NCI-H2171 treated with DMSO at 0.1 percent for 48 hours (cell line): ENCODE measurements around the gene ZFP36L1.
"Not testable (repeated sequence)": the region's sequence is repeated elsewhere in the genome, so short reads cannot be mapped to it uniquely, and the experiment has no call there.

Experiments
- DNase-seq: peaks from one replicate; lab custom pipeline; 2025; lab: John Stamatoyannopoulos, UW

The ZFP36L1 gene

DNA sequence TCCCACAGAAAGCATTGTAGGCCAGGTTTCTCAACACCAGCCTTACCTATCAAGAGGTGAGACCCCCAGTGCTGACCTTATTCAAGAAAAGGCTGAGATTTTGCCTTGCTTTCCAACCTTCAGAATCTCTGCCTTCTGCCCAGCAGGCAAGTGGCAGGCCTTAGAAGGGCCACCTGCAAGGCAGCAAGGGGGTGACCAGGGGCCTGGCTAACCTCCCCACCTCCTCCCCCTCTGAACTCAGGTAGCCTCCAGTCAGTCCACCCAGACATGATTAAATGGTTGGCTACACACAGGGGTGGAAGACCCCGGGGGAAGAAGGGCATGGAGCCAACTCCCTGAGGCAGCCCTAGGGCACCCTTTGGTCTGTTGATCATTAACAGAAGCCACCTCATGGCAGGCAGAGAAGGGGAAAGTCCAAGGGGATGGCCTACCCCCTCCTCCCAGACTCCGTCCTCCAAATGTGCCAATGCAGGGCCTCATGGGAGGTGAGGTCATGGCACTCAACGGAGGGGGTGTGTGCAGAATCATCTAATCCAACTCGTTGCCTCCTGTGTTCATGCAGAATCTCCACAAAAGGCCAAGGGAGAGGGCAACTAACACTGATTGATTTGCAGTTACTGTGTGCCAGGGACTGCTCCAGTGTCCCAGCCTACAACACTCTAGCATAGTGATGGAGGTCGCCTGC is 8.5 kb downstream of the ZFP36L1 start:
- DNase-seq: no peak

DNA sequence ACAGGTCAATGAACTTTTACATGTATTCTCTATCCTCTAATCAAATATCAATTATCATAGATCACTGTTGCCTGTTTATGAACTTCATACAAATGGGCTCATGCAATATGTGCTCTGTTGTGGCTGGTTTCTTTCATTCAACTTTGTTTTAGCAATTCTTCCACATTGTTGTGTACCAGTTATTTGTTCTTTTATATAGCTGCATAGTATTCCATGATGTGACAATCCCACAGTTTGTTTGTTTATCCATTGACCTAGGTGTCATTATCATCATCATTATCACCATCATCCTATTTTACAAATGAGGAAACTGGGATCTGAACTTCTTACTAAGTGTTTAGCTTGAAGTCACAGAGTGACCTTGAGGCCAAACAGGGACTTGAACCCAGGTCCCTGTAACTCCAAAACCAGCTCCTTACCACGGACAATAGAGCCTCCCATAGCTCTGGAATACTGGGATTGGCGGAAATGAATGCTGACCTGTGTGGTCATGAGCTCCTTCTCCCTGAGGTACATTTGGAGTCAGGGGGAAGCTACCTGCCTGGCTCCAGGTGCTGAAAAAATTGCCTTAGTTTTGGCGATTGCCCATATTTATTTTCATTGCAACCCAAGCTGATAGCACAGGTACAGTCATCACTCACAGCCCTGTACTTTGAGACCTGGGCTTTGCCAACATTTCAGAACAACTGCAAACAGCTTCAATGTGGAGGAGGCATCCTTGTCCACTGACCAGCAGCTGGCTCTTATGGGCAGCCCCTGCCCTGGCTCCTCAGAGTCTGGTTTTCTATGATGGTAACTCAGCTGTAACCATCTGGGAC is 9.2 kb downstream of the ZFP36L1 start:
- no peak for DNase-seq

DNA sequence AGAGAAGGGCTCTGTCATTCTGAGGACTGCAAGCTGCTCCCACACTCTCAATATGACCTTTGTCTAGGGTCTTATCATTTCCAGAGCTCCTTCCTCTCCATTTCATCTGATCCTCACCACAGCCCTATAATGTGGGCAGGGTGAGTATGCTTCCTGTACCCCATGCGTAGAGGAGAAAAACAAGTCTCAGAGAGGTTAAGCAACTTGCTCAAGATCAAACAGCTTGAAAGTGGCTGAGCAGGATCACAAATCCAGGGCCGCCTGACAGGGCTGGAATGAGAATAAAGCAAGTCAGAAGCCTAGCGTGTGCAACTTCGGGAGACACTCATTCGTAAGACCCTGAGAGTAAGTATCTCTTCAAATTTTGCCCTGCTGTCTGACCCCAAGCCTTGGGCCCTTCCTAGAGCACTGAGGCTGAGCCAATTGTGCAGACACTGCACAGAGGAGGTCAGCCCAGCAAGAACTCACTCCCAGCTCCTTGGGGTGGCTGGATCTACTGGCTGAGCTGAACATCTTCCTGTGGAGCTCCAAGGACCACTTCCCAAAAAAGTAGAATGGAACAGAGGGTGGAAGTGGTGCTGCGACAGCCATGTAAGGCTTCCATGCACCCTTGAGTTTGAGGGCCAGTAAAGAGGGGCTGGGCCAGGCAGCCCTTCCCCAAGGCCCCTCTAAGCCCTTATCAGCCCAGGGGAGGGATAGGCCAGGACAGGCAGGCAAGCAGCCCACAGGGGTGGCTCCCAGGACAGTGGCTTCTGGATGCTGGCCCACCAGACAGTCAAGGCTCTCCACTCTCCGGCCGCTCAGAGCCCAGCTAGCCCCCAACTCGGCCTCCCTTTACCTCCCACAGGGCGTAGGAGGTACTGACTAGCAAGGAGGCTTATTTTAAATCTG is 10.5 kb downstream of the ZFP36L1 start:
- no peak for DNase-seq

DNA sequence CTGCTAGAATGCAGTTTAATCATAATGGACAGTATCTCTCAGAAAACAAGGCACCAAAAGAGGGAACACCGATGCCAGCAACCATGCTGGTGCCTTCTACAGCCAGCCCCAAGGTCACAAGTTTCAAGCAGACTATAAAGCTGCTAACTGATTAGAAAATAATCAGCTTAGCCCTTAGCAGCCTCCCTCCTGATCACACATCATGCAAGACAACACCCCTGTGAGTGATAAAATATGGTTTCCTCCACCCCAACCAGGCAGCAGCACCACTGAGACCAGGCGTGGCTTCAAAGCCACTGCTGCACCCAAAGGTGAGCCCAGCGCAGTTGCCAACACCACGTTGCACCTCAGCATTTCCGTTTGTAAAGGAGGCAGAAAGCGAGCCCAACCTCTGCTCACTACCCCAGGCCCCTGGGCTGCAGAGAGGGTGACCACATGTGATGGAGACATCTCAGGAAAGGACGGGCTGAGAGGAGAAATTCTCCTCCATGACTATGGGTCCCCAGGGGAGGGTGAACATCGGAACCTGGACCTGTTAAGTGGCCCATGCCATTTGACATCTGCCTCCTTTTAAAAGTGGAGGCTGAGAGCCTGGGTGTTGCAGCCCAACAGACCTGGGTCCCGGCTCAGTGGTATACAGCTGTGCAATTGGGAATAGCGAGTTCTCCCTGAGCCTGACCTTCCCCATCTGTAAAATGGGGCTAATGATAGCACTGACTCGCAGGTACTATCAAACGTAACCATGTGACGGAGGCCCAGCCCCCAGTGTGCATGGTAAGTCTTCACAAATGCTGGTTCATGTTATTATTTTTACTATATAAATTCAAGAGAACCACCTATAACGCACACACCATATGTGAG is 11.5 kb downstream of the ZFP36L1 start:
- no peak for DNase-seq

DNA sequence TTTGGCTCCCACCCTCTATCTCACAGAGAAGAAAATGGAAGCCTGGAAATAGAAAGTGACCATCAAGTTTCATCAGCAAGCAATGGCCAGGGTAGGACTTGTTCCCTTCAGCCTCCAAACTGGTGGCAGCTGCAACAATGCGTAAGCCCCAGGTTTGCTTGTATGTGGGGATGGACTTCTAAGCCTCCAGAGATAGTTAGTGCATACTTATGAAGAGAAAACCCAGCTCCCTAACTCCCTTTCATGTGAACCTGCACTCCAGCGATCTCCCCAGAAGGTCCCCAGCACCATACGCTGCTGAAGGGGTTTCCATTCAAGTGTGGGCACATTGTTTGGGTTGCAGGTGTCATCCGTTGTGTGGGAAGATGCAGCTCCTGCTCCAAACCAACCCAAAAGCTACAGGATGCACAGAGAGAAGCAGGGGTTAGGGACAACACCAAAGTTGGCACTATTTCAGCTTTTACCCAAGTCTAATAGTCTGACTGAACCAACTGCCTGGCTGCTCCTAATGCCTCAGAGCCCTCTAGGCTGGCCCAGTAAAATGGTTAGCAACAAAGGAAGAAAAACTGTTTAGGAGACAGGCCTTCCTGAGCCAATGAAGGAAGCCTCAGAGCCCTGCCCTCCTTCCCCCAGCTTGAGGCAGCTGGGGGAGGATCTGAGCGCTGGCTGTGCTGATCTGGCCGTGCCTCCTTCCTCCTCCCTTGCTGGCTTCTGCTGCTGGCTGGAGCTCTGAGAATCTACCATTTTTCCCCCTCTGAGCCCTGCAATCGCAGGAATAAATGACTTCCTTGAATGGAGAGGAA is 12.3 kb downstream of the ZFP36L1 start:
- no peak for DNase-seq

DNA sequence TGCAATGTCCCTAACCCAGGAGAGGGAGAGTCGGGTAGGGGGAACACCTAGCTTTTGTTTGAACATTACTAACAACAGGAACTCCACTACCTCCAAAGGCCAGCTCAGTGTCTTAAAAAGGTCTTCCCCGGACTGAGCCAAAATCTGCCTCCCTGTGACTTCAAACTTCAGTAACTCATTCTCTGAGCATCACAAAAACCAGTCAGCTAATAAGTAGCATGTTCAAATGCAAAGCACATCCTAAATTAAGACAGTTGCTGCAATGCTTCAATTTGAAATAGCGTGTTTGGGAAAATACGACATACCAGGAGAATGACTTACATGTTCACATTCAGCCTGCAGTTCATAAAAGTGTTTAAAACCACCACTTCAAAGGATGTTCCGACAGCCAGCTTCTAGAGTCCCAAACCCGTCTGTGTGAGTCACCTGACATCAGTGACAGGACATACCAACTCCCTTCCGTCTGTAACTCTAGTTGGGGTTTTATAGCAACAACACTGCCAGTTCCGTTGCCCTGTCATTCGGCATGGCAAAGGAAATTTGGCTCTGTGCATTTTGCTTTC is 13.0 kb downstream of the ZFP36L1 start:
- DNase-seq: no peak

DNA sequence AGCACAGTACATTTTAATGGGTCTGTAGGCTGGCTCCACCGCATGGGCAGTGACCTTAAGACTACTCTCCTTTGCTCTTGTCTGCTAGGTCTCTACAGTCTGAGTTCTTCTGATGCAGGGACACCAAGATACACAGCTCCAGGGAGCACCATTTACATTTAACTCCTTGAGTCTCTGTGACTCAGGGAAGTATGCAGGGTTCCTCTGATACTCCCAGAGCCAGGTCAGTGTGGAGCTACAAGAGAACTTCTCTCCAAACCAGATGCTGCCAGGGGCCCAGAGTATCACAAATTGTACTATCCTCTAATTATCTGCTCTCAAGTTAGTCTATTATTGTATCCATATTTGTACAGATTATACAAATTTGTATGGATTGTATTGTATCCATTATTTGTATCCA is 15.2 kb downstream of the ZFP36L1 start:
- DNase-seq: no peak

DNA sequence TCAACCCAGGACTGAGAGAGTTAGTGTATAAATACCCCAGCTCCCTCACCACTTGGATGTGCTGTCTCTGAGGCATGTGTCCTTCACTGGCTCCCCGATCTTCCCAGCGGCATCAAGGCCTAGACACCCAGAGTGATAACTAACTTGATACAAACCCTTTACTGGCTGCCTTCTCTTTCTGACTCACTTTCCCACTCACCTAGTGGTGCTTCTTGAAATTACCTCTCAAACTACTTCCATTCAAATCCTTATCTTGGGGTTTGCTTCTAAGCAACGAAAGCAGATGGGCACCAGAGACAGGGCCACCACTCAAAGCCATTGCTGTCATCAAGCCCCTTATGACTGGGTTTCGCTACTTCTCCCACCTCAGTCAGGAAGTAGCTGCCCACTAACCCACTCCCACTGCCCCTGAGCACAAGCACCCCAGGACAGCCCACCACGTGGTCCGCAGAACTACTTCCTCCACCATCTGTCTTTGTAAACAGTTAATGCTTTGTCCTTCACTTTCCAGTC is 17.2 kb downstream of the ZFP36L1 start:
- no peak for DNase-seq

DNA sequence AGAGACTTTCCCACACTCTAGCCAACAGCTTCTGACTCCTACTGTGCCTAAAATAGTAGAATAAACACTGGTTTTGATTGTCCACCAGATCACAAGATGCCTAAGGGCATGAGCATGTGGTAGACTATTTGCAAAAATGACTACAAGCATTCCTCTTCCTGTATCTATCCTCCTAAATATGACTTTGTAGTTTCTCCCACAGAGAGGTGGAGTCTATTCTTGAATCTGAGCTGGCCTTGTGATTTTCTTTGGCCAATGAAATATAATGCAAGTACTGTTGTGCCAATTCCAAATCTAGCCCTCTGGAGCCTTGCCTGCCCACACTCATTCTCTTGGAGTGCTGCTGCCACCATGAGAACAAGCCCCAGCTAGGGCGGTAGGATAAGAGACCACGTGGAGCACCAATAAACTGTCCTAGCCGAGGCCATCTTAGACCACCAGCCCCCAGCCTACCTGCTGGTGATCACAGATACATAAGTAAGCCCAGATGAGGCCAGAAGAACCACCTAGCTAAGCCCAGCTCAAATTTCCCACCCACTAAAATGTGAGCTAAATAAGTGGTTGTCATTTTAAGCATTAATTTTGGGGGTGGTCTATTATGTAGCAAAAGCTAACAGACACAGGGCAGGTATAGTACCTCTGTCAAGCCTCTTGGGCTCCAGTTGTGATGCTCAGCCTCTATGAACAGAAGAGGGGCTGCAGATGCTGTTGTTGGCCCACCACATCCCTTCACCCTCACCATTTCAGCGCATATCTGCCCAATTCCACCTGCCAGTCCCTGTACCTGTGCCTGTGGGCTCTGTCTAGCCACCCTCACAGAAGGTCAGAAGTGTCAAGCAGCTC is 17.9 kb downstream of the ZFP36L1 start:
- DNase-seq: no peak

DNA sequence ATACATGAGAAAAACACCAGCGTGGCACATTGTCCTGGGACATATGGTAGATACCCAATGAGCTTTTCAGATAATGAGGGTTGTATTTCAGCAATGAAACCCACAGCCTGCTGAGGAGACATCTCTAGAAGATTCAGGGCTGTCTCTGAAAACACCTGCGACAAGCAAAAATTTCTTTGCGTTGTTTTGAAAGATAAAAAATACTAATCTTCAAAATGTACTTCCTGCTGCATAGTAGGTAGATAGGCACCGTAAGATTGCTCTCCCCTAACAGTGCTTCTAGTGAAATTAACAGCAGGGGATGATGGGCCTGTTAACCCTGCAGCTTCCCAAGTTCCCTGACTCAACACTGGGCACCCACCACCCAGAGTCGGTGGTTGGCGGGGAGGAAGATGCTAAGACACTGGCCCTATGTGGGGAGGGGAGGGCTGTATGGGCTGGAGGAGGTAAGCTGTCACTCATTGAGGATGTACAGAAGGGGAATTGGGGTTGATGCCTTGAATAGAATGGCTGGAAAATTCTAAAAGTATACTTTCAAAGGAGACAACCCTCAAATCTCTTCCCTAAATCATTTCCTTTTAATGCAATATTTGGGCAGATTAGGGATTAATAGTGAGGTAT is 20.0 kb downstream of the ZFP36L1 start:
- DNase-seq: no peak

DNA sequence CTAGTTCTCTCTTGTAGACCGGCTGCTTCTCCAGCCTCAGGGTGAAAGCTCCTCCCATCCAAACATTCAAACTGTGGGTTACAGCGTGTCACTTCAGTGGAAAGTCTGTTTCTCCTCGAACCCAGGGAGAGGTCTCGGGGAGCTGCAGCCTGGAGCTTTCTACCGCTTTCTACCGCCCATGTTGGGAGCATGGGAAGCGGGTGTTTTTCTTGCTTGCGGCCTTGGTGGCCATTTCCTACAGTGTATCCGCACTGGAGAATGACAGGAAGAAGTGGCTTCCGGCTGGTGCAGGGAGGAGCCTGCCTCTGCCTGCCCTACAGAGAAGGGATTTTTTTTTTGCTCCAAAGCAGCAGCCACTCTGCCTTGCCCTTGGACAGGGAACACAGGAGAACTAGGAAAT is 21.2 kb downstream of the ZFP36L1 start:
- no peak for DNase-seq

DNA sequence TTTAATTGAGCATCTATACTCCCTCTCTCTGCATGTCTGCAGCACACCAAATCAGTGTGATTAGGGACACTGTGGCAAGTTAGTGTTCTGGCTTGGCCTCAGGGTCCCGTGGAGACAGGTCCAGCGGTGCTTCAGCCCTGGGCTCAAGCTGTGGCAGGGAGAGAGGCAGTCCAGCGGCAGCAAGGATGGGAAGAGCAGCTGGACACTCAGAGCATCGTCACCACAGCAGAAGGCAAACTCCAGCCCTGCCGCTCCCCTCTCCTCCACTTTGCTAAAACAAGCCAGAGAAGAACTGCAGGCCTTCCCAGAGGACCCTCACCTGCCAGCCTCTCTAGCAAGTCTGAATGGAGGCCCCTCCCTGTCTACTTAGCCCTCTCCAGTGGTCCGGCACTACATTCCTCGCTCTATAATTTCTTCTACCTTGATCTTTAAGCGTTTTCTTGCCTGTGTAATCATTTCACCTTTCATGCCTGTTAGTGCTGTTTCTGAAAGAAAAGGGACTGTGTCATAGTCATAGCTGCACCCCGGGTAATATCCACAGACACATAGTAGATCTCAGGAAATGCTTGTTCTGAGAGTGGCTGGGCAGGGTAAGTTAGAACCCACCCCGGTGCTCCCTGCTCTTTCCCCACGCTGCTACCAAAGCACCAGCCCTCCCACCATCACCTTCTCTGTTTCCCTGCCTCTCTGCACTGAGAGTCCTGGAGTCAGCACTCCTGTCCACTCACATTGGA is 22.1 kb downstream of the ZFP36L1 start:
- no peak for DNase-seq

DNA sequence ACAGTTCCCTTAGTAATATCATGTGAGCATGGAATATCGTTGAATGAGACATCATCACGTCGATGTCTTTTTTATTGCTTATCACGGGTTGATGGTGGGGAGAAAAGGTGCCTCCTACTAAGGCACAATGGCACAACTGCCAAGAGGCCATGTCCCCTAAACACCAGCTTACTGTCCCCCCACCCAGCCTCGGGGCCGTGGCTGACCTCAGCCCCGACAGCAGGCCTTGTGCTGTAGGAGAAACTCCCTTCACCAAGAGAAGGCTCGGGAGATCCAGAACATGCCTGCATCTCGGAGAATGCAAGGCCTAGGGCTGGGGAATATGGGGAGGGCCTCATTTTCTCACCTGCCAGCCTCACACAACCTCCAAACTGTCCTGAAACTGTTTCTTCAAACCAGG is 22.8 kb downstream of the ZFP36L1 start:
- no peak for DNase-seq

DNA sequence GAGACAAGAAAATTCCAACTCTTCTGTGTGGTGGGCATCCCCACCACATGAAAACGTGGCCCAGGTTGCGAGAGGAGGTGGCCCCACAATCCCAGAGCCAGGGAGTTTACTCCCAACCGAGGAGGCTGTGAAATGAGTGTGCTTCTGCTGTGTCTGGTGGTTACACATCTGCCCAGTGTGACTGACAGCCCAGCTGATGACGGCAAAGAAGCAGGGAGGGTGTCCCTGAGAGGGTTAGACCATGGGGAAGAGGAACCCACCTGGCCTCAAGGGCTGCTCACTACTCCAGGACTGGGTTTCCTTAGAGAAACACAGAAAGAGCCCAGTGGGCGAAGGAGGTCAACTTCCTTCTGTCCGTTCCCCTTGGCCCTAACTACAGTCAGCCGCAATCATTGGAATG is 24.6 kb downstream of the ZFP36L1 start:
- no peak for DNase-seq

DNA sequence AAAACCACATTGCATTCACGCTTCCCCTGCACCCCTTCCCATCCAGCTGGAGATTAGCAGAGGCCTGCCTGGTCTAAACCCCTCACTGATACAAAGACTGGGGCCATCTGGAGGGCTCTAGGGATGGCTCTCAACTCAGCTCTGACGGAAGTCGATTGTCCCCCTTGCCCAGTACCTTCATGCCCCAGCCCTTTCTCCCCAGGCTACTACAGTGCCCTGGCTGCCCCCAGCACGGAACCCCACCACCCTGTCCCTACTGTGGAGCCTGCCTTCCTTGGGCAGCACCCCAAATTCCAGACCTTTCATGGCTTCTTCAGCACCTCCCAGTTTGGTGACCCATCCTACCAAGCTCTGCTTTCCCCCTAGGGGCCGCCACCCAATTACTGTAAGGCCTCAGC is 25.6 kb downstream of the ZFP36L1 start:
- DNase-seq: no peak

DNA sequence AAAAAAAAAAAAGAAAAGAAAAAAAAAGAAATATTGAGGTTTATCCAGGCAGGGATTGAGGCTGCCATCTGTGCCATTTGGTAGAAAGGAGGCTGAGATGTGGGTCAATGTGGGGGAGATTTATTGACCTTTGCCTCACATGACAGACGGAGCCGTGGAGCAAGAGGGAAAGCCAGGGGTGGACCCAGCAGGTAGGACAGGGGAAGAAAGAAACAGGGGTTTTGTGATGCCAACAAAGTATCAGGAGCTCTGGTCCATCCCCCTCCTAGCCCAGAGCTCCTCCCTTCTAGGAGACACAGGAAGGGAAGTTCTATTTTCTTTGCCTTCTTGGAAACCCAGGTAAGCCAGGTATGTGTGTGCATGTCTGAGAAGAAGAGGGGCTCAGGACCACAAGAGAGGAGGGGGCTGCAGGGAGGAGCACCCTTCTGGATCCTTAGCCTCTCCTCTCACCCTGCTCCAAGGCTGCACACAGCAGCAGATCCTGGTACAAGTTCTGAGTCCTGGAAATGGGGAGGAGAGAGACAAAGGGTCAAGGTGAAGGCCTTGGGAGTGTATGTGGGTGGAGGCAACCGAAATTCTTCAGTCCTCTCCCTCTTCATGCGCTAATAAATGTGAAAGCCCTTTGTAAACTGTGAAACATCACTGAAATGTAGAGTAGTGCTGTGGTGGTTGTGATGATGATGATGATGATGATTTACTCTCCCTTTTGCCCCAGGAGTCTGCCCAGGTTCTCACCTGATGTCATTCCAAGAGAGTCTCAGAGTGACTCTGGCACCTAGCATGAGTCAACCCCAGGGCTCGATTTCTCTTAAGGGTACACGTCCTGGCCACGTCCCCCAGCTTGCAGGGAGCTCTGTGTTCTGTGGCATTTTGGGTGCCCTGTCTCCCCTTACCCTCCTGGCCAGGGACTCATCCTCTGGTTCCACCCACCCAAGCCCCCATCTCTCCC is 26.3 kb downstream of the ZFP36L1 start:
- peak; percentile 36 for DNase-seq

DNA sequence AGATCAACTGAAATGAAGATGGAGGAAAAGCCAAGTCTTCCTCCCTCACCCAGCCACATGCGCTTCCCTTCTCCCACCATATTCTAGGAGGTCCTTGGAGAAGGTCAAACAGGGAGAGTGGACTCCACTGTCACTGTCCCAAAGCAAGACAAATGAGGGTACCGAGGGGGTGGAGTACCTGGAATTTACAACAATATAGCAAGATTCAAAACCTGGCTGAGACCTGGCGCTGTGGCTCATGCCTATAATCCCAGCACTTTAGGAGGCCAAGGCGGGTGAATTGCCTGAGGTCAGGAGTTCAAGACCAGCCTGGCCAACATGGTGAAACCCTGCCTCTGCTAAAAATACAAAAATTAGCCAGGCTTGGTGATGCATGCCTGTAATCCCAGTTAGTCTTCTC is 29.0 kb downstream of the ZFP36L1 start:
- not testable (repeated sequence) for DNase-seq
